GM23338 (cell line): ENCODE measurements around the gene RAD51B. TPM values are rescaled to one million over a fixed set of nuclear protein-coding genes. Genes with fewer than 3 reads are reported as not detected.

ENCODE experiments used
- ATAC-seq: fragments of 200-7000 bp; cut with Tn5 transposase; 3 replicates; pipeline ENCODE4 v1.9.1; 2020
- DNase-seq: peaks from one replicate; pipeline ENCODE4 v3.0.0-alpha.2; 2015; ENCODE audit warnings: low spot score
- H2AFZ ChIP-seq: fragments of 200-600 bp; sonication (generic); 2 replicates; pipeline ENCODE4 v1.8.0; 2016; ENCODE audit warnings: antibody characterized with exemption, mild to moderate bottlenecking, moderate library complexity
- H3F3A ChIP-seq: fragments of 200-600 bp; sonication (generic); replicated peaks from 2 replicates; pipeline ENCODE4 v1.8.0; 2017; ENCODE audit warnings: antibody characterized with exemption, mixed run types, low read depth
- H3K27ac ChIP-seq: fragments of 200-600 bp; sonication (generic); 2 replicates; pipeline ENCODE4 v1.6.1; 2016; ENCODE audit warnings: low read depth
- H3K27me3 ChIP-seq: fragments of 200-600 bp; sonication (generic); 2 replicates; pipeline ENCODE4 v1.8.0; 2016; ENCODE audit warnings: mild to moderate bottlenecking, mixed run types, moderate library complexity; ENCODE audit not compliant: insufficient read depth
- H3K36me3 ChIP-seq: fragments of 200-600 bp; sonication (generic); 2 replicates; pipeline ENCODE4 v1.8.0; 2016; ENCODE audit warnings: mild to moderate bottlenecking; ENCODE audit not compliant: insufficient read depth
- H3K4me1 ChIP-seq: fragments of 200-600 bp; sonication (generic); 2 replicates; pipeline ENCODE4 v1.8.0; 2016; ENCODE audit warnings: mild to moderate bottlenecking, moderate library complexity; ENCODE audit not compliant: insufficient read depth
- H3K4me2 ChIP-seq: fragments of 200-600 bp; sonication (generic); 2 replicates; pipeline ENCODE4 v1.7.1; 2017; ENCODE audit warnings: mixed run types
- H3K4me3 ChIP-seq: fragments of 200-600 bp; sonication (generic); 2 replicates; pipeline ENCODE4 v1.6.1; 2016; ENCODE audit warnings: mixed run types
- H3K79me2 ChIP-seq: fragments of 200-600 bp; sonication (generic); replicated peaks from 2 replicates; pipeline ENCODE4 v1.8.0; 2017; ENCODE audit warnings: mild to moderate bottlenecking; ENCODE audit not compliant: insufficient read depth
- H3K9me2 ChIP-seq: fragments of 200-600 bp; sonication (generic); 2 replicates; pipeline ENCODE4 v1.8.0; 2017; ENCODE audit not compliant: insufficient read depth
- H4K20me1 ChIP-seq: fragments of 200-600 bp; sonication (generic); replicated peaks from 2 replicates; pipeline ENCODE4 v1.8.0; 2017; ENCODE audit warnings: mild to moderate bottlenecking; ENCODE audit not compliant: insufficient read depth
- H3K27ac Mint-ChIP-seq: 2 replicates; pipeline ENCODE4 v1.8.0; 2020; ENCODE audit warnings: inconsistent platforms, mild to moderate bottlenecking, moderate library complexity, mixed read lengths
- H3K27me3 Mint-ChIP-seq: 3 replicates; pipeline ENCODE4 v1.8.0; 2022; ENCODE audit warnings: low read depth, mild to moderate bottlenecking, moderate library complexity, mixed read lengths, inconsistent platforms; ENCODE audit not compliant: insufficient read depth, poor library complexity
- H3K36me3 Mint-ChIP-seq: 3 replicates; pipeline ENCODE4 v1.8.0; 2021; ENCODE audit warnings: low read depth, mild to moderate bottlenecking, inconsistent platforms, moderate library complexity, mixed read lengths
- H3K4me1 Mint-ChIP-seq: 3 replicates; pipeline ENCODE4 v1.8.0; 2020; ENCODE audit warnings: mild to moderate bottlenecking, inconsistent platforms, mixed read lengths
- H3K4me3 Mint-ChIP-seq: 3 replicates; pipeline ENCODE4 v1.8.0; 2021; ENCODE audit warnings: moderate library complexity, mild to moderate bottlenecking, inconsistent platforms, mixed read lengths
- H3K9me3 Mint-ChIP-seq: 3 replicates; pipeline ENCODE4 v1.8.0; 2020; ENCODE audit warnings: moderate library complexity, mild to moderate bottlenecking, inconsistent platforms, mixed read lengths
- CREB1 ChIP-seq: fragments of 250-450 bp; sonication (Bioruptor Pico); IDR thresholded peaks from 2 replicates; pipeline ENCODE4 v1.5.0; 2020; ENCODE audit warnings: low read depth, mild to moderate bottlenecking, moderate library complexity
- CTCF ChIP-seq, 2 experiments: fragments of 200-600 bp in 1 of 2; sonication (generic) in 1 of 2; conservative IDR thresholded peaks; 2 replicates each; pipeline versions ENCODE4 v1.5.1 to v1.6.1; 2016 to 2017; ENCODE audit warnings: antibody characterized with exemption in 2 of 2, low read depth in 2 of 2, mild to moderate bottlenecking in 2 of 2, moderate library complexity in 1 of 2
- EZH2 ChIP-seq: fragments of 200-600 bp; sonication (generic); IDR thresholded peaks from one replicate; pipeline ENCODE4 v1.8.0; 2017; ENCODE audit warnings: antibody characterized with exemption, mild to moderate bottlenecking, low read depth; ENCODE audit not compliant: unreplicated experiment
- NANOG ChIP-seq: IDR thresholded peaks from 2 replicates; pipeline ENCODE4 v1.6.1; 2016; ENCODE audit warnings: antibody characterized with exemption, borderline replicate concordance
- REST ChIP-seq: IDR thresholded peaks from one replicate; pipeline ENCODE4 v1.6.1; 2018; ENCODE audit warnings: antibody characterized with exemption; ENCODE audit not compliant: unreplicated experiment
- STAT1 ChIP-seq: IDR thresholded peaks from one replicate; pipeline ENCODE4 v1.6.1; 2016; ENCODE audit warnings: antibody characterized with exemption; ENCODE audit not compliant: unreplicated experiment
- ZNF114 ChIP-seq: fragments of 250-450 bp; sonication (Bioruptor Pico); IDR thresholded peaks from 2 replicates; pipeline ENCODE4 v1.5.0; 2020; ENCODE audit warnings: mild to moderate bottlenecking, moderate library complexity
- ZNF331 ChIP-seq: fragments of 250-450 bp; sonication (Bioruptor Pico); IDR thresholded peaks from 2 replicates; pipeline ENCODE4 v1.5.0; 2020; ENCODE audit warnings: low read depth, mild to moderate bottlenecking, moderate library complexity
- polyA plus RNA-seq: library from polyadenylated mRNA; unstranded; fragments of >200 nt; fragmentation: Nextera tagmentation; extraction: Ambion mirVana; gene quantifications from 2 replicates; pipeline ENCODE4 v1.2.1, GENCODE V29; 2016
- total RNA-seq: library from RNA; depleted of rRNA; stranded (reverse); fragments of >200 nt; shearing (Covaris generic); gene quantifications from 2 replicates; pipeline ENCODE4 v1.2.3, GENCODE V29; 2014
- TF ChIP-seq, protein P1 (sequence below): fragments of 250-450 bp; sonication (Bioruptor Pico); IDR thresholded peaks from 2 replicates; pipeline ENCODE4 v1.5.0; 2020; ENCODE audit warnings: mild to moderate bottlenecking, moderate library complexity

RAD51B gene
- total and polyA plus RNA-seq, 2 experiments from 2014 or later: 15.7 to 29.1 TPM

DNA sequence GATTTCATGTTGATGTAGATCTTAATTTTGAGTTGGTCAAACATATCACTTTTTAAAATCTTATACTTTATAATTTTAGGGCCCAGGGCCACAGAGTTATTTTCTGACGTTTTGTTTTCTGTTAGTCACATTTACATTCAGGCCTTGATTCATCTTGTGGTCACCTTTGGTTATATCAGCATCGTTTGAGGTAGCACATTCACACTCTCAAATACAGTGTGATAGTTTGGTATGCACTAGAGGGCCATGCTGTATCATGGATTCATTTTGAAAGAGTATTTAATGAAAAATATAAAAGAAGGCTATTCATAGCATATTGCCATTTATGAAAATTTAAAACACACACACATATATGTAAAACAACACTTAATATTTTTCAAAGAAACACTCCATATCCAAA, 274.6 kb downstream of the RAD51B start (continued):
- TF ChIP-seq, protein P1, sequence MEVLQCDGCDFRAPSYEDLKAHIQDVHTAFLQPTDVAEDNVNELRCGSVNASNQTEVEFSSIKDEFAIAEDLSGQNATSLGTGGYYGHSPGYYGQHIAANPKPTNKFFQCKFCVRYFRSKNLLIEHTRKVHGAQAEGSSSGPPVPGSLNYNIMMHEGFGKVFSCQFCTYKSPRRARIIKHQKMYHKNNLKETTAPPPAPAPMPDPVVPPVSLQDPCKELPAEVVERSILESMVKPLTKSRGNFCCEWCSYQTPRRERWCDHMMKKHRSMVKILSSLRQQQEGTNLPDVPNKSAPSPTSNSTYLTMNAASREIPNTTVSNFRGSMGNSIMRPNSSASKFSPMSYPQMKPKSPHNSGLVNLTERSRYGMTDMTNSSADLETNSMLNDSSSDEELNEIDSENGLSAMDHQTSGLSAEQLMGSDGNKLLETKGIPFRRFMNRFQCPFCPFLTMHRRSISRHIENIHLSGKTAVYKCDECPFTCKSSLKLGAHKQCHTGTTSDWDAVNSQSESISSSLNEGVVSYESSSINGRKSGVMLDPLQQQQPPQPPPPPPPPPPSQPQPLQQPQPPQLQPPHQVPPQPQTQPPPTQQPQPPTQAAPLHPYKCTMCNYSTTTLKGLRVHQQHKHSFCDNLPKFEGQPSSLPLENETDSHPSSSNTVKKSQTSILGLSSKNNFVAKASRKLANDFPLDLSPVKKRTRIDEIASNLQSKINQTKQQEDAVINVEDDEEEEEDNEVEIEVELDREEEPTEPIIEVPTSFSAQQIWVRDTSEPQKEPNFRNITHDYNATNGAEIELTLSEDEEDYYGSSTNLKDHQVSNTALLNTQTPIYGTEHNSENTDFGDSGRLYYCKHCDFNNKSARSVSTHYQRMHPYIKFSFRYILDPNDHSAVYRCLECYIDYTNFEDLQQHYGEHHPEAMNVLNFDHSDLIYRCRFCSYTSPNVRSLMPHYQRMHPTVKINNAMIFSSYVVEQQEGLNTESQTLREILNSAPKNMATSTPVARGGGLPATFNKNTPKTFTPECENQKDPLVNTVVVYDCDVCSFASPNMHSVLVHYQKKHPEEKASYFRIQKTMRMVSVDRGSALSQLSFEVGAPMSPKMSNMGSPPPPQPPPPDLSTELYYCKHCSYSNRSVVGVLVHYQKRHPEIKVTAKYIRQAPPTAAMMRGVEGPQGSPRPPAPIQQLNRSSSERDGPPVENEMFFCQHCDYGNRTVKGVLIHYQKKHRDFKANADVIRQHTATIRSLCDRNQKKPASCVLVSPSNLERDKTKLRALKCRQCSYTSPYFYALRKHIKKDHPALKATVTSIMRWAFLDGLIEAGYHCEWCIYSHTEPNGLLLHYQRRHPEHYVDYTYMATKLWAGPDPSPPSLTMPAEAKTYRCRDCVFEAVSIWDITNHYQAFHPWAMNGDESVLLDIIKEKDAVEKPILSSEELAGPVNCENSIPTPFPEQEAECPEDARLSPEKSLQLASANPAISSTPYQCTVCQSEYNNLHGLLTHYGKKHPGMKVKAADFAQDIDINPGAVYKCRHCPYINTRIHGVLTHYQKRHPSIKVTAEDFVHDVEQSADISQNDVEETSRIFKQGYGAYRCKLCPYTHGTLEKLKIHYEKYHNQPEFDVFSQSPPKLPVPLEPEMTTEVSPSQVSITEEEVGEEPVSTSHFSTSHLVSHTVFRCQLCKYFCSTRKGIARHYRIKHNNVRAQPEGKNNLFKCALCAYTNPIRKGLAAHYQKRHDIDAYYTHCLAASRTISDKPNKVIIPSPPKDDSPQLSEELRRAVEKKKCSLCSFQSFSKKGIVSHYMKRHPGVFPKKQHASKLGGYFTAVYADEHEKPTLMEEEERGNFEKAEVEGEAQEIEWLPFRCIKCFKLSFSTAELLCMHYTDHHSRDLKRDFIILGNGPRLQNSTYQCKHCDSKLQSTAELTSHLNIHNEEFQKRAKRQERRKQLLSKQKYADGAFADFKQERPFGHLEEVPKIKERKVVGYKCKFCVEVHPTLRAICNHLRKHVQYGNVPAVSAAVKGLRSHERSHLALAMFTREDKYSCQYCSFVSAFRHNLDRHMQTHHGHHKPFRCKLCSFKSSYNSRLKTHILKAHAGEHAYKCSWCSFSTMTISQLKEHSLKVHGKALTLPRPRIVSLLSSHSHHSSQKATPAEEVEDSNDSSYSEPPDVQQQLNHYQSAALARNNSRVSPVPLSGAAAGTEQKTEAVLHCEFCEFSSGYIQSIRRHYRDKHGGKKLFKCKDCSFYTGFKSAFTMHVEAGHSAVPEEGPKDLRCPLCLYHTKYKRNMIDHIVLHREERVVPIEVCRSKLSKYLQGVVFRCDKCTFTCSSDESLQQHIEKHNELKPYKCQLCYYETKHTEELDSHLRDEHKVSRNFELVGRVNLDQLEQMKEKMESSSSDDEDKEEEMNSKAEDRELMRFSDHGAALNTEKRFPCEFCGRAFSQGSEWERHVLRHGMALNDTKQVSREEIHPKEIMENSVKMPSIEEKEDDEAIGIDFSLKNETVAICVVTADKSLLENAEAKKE (CRISPR knock-in tag): no peak
- TF ChIP-seq ZNF114 (CRISPR knock-in tag) (no peak), NANOG (no peak), ZNF331 (CRISPR knock-in tag) (no peak), EZH2 (no peak), STAT1 (no peak)

DNA sequence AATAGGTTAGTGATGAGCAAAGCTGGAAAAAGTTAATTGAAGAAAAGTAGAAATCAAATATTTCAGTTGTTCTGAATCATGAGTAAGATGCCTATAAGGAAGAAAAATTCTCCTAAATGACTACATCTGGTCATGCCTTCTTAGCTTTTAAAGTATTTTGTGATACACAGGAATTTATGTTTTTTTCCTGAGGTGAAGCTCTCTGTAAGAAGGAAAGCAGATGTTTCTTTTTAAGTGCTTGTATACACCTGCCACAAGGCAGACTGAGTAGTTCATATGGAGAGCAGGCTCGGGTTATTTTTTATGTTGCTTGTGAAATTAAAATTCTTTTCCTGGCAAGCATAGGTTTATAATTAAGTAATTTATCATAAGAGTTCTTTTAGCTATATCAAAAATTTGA, 275.2 kb downstream of the RAD51B start:
- Histone ChIP-seq H3K27ac (no peak overlapping the region), H3K4me1 (no peaks in the 10 kb centered on the region), H3F3A (no peaks in the 10 kb centered on the region), H4K20me1 (no peaks in the 10 kb centered on the region), H3K4me2 (no peak overlapping the region), H3K4me3 (no peak overlapping the region), H2AFZ (no peak overlapping the region), H3K36me3 (no peaks in the 10 kb centered on the region), H3K27me3 (no peaks in the 10 kb centered on the region), H3K79me2 (no peaks in the 10 kb centered on the region), H3K9me2 (no peaks in the 10 kb centered on the region)
- no peak for ATAC-seq
- H3K36me3 Mint-ChIP-seq: peaks cover 24% of the 10 kb centered on the region
- no peak overlapping the region for H3K4me3 Mint-ChIP-seq
- H3K27ac Mint-ChIP-seq: no peak overlapping the region
- no peaks in the 10 kb centered on the region for H3K4me1 Mint-ChIP-seq
- DNase-seq: no peak
- H3K27me3 Mint-ChIP-seq: peaks cover 2% of the 10 kb centered on the region
- H3K9me3 Mint-ChIP-seq: peaks cover 28% of the 10 kb centered on the region
- TF ChIP-seq CTCF (conservative IDR thresholded peaks at IDR 0.05; ENCODE audit: low read depth in 2 of 2) (no peak), ZNF114 (CRISPR knock-in tag) (no peak), CREB1 (no peak), REST (no peak), STAT1 (no peak)
